Erythroblast (primary cell): ENCODE results near the gene FCAMR.

Experiments used
- GATA1 ChIP-seq: IDR thresholded peaks from 2 replicates; pipeline ENCODE4 v1.6.1; 2011; ENCODE audit warnings: low read depth, mild to moderate bottlenecking, control low read depth, low read length, moderate library complexity
- POLR2A ChIP-seq: IDR thresholded peaks from 2 replicates; pipeline ENCODE4 v1.6.1; 2011; ENCODE audit warnings: mild to moderate bottlenecking, low read length

DNA sequence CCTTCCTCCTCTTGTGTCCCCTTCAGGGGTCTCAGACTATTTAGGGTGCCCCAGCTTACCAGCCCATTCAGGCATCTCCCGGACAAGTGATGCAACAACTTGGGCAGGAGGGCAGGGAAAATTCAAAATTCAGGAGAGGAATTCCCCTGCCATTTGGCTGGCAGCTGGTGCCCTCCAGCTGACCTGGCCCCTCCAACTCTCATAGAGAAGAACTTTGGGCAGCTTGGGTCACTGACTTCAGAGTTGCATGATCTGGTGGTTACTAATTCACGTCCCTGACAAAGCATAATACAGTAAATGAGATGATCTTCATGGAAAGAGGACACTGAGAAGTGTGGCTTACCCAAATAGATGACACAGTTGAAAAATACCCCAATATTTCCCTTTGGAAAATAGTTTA lies at the start of gene FCAMR:
- TF ChIP-seq POLR2A (no peak), GATA1 (no peak)
